Measurements from ENCODE around the gene ITGB3. TPM values are rescaled to one million over a fixed set of nuclear protein-coding genes. Genes with fewer than 3 reads are reported as not detected.

ITGB3 gene
- total and polyA plus RNA-seq, 9 of the 15 experiments (the other 6 are each of a cell fraction or from before 2014, with no cell fraction given): 0.08 to 2.6 (median 0.62) TPM; not detected in 1

GRCh38 chr17:47323382-47324223 lies 70.0 kb downstream of the ITGB3 start, which contains the start of gene EFCAB13 (continued):
- TF ChIP-seq TSC22D4 (tag; IDR thresholded peaks at IDR 0.05) (no peak), FOS (IDR thresholded peaks at IDR 0.05; ENCODE audit: extremely low read depth, insufficient read length) (no peak), E4F1 (CRISPR knock-in tag; IDR thresholded peaks at IDR 0.05; ENCODE audit: borderline replicate concordance) (no peak), NELFE (IDR thresholded peaks at IDR 0.05; ENCODE audit: insufficient read depth, insufficient read length) (no peak), MYNN (IDR thresholded peaks at IDR 0.05) (0 out of 2 replicates have a peak, but pooled peaks have one; percentile 35), MYNN (CRISPR knock-in tag; IDR thresholded peaks at IDR 0.05) (no peak), ETS1 (conservative IDR thresholded peaks at IDR 0.05; ENCODE audit: control insufficient read depth, low read depth, low read length) (no peak), CLOCK (CRISPR knock-in tag; IDR thresholded peaks at IDR 0.05; ENCODE audit: borderline replicate concordance) (no peak), ETS2 (tag; IDR thresholded peaks at IDR 0.05; ENCODE audit: borderline replicate concordance, poor library complexity, severe bottlenecking) (no peak), VEZF1 (CRISPR knock-in tag; IDR thresholded peaks at IDR 0.05) (peak; percentile 79), NFE2L1 (tag; IDR thresholded peaks at IDR 0.05; ENCODE audit: borderline replicate concordance, low read depth) (no peak), SMARCC2 (IDR thresholded peaks at IDR 0.05; ENCODE audit: low read depth) (no peak), ZSCAN29 (IDR thresholded peaks at IDR 0.05) (no peak), NR2F6 (CRISPR knock-in tag; IDR thresholded peaks at IDR 0.05) (no peak), RUNX1 (IDR thresholded peaks at IDR 0.05; ENCODE audit: low read depth) (no peak), CBX8 (IDR thresholded peaks at IDR 0.05; ENCODE audit: borderline replicate concordance, extremely low read depth, low read depth, low read length, poor library complexity, severe bottlenecking) (no peak), PPARD (CRISPR knock-in tag; IDR thresholded peaks at IDR 0.05) (no peak), GATAD2B (IDR thresholded peaks at IDR 0.05; ENCODE audit: borderline replicate concordance) (peak; percentile 86; the same call in 1 of the 2 replicates), PRPF4 (IDR thresholded peaks at IDR 0.05; ENCODE audit: insufficient read depth, low read depth, low read length, poor library complexity, severe bottlenecking) (no peak)
